PC-9 (cell line): Measurements from ENCODE around the gene PRDM16.

Experiments used
- CTCF ChIP-seq: fragments of 200-600 bp; sonication (generic); conservative IDR thresholded peaks from 2 replicates; pipeline ENCODE4 v1.6.1; 2017; ENCODE audit warnings: mixed run types, antibody characterized with exemption, mild to moderate bottlenecking, moderate library complexity
- EZH2 ChIP-seq: fragments of 200-600 bp; sonication (generic); IDR thresholded peaks from 2 replicates; pipeline ENCODE4 v1.8.0; 2017; ENCODE audit warnings: antibody characterized with exemption, low read depth

GRCh38 chr1:3336641-3337630 is 267.9 kb downstream of the PRDM16 start:
- TF ChIP-seq CTCF (no peak), EZH2 (no peak)
